Heart right ventricle (tissue), 16 donors: Measurements from ENCODE around the gene FOXR1. TPM values are rescaled to one million over a fixed set of nuclear protein-coding genes. Genes with fewer than 3 reads are reported as not detected.

Source experiments
- ATAC-seq, 8 donors: fragments of 200-7000 bp; cut with Tn5 transposase; one replicate each; pipeline ENCODE4 v1.9.1; 2020; ENCODE audit warnings: mild to moderate bottlenecking in 8 of 8, moderate library complexity in 8 of 8, moderate number of reproducible peaks in 1 of 8
- DNase-seq, 2 donors: peaks; one replicate each; pipeline ENCODE4 v3.0.0-alpha.2; 2020
- H3K27ac ChIP-seq, 10 donors: fragments of 200-600 bp; sonication (generic) in 2 of 10; one replicate each; pipeline versions ENCODE4 v1.5.0 to v1.8.0; 2020 to 2022; ENCODE audit warnings: mild to moderate bottlenecking in 3 of 10
- H3K27me3 ChIP-seq, 7 donors: fragments of 200-600 bp; one replicate each; pipeline ENCODE4 v1.8.0; 2021 to 2022; ENCODE audit warnings: mild to moderate bottlenecking in 2 of 7
- H3K36me3 ChIP-seq, 9 donors: fragments of 200-600 bp; sonication (generic) in 1 of 9; one replicate each; pipeline versions ENCODE4 v1.5.0 to v1.8.0; 2020 to 2022; ENCODE audit warnings: mild to moderate bottlenecking in 2 of 9
- H3K4me1 ChIP-seq, 9 donors: fragments of 200-600 bp; sonication (generic) in 1 of 9; one replicate each; pipeline versions ENCODE4 v1.5.0 to v1.8.0; 2020 to 2022; ENCODE audit warnings: mild to moderate bottlenecking in 4 of 9
- H3K4me3 ChIP-seq, 10 donors: fragments of 200-600 bp; sonication (generic) in 2 of 10; one replicate each; pipeline versions ENCODE4 v1.5.0 to v1.8.0; 2020 to 2022; ENCODE audit warnings: mild to moderate bottlenecking in 7 of 10, moderate library complexity in 2 of 10
- H3K9me3 ChIP-seq, 11 donors: fragments of 200-600 bp in 10 of 11; sonication (generic) in 2 of 11; one replicate each; pipeline versions ENCODE4 v1.5.0 to v1.8.0; 2013 to 2022; ENCODE audit warnings: mild to moderate bottlenecking in 2 of 11, control low read depth in 1 of 11, moderate library complexity in 1 of 11
- WGBS, 2 donors: extraction: QIAGEN DNeasy Blood & Tissue Kit; methylation state at CpG; one replicate each; pipeline ENCODE4 v1.1.7; 2013; ENCODE audit warnings: inconsistent platforms in 1 of 2; 5-methylcytosine and 5-hydroxymethylcytosine counted together
- intact Hi-C, 10 donors: fragments of 100-400 bp; cut with DNase I; formaldehyde crosslinking; loops; one replicate each; pipeline versions ENCODE4 v1.11.1 to v1.14.2; 2022
- polyA plus RNA-seq, 2 donors: library from polyadenylated mRNA; stranded (reverse); fragments of 200-250 nt; gene quantifications; one replicate each; pipeline ENCODE4 v1.2.3, GENCODE V29; 2013
- total RNA-seq, 10 donors: library from RNA; stranded (reverse); fragmentation: NEBNext Ultra II Directional in 3 of 10; extraction: Animal tissue kit (Norgen Biotek cat#: 25700) in 3 of 10; gene quantifications; one replicate each; pipeline versions ENCODE4 v1.2.1 to v1.2.4, GENCODE V29; 2021 to 2023
- TF ChIP-seq, protein P1 (sequence below), 9 donors: fragments of 200-600 bp; sonication (generic) in 2 of 9; IDR thresholded peaks; one replicate each; pipeline versions ENCODE4 v1.5.0 to v1.8.0; 2021 to 2022; ENCODE audit warnings: antibody characterized with exemption in 9 of 9, mild to moderate bottlenecking in 5 of 9, moderate library complexity in 1 of 9
- donor health status: Arrhythmogenic right ventricular cardiomyopathy.
- donor health status: ischemic (EF 13 %, LVEDD 7.1; RV severe dilation, severe dysfunction).
- donor health status: healthy with polysubstance abuse.
- donor health status: DM: no; HTN: yes; CAD: no.
- donor health status: DM: no; HTN: no; CAD: no.
- donor health status: ischemic (EF 25% LVEDD 6.9; RV normal size, moderate dysfunction).
- donor health status: ischemic (EF 25% LVEDD 5.7; RV mildly dilated, moderate dysfunction).
- donor health status: healthy.
- donor health status: DM: yes; HTN: yes; CAD: no.
- donor health status: Ischemic cardiomyopathy.
- donor health status: ischemic (EF 35%, LVEDD 5.7; RV mildly dilated, moderate dysfunction).
- donor health status: nonischemic (EF 11% LVEDD 7.7; RV severe dilation, severe dysfunction).
- donor health status: DM: yes; HTN: yes; CAD: no.
- donor health status: PGD.
- donor health status: ischemic (EF 29% LVEDD 5.4; RV normal size, mild dysfunction).
- donor health status: nonischemic (EF 23%, LVEDD 6.1; RV moderate dilation, normal function).

The FOXR1 gene
- total and polyA plus RNA-seq, 12 donors, result not detected

DNA sequence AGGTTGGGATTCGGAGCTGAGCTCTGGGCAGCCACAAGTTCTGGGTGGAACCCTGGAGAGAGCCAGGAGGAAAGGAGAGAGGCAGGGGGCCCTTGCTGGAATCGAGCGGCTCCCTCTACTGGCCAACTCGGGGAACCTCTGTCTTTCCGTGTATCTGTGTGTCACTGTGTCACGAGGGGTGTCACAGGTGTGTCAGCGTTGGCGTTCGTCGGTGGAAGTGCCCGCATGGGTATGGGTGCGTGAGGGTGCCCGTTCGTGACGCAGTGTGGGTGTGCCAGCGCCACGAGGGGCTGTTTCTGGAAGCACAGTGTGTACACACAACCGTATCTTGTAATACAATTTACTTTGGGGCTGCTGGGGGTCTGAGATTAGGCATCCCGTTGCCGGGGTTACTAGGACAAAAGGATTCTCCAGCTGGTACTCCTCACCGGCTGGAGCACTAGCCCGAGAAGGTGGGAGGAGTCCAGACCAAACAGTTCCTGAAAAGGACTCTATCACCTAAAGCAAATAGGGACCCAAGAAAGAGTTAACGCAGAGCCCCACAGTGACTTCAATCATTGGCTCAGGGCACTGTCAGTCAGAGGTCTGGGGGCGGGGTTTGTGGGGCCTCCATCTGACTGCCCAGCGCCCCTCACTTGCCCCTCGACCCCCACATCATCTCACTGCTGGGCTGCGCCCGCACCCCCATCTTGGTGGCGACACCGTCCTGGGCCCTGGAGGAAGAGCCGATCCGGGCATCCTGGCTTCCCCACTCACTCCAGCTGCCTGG, 43.3 kb upstream of the FOXR1 start:
- WGBS, 2 donors, result 0% methylated on average over 32 of the region's 32 CpGs
- TF ChIP-seq, protein P1, sequence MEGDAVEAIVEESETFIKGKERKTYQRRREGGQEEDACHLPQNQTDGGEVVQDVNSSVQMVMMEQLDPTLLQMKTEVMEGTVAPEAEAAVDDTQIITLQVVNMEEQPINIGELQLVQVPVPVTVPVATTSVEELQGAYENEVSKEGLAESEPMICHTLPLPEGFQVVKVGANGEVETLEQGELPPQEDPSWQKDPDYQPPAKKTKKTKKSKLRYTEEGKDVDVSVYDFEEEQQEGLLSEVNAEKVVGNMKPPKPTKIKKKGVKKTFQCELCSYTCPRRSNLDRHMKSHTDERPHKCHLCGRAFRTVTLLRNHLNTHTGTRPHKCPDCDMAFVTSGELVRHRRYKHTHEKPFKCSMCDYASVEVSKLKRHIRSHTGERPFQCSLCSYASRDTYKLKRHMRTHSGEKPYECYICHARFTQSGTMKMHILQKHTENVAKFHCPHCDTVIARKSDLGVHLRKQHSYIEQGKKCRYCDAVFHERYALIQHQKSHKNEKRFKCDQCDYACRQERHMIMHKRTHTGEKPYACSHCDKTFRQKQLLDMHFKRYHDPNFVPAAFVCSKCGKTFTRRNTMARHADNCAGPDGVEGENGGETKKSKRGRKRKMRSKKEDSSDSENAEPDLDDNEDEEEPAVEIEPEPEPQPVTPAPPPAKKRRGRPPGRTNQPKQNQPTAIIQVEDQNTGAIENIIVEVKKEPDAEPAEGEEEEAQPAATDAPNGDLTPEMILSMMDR (IDR thresholded peaks at IDR 0.05), result peak; percentile 83 to 97 (median 94)
- intact Hi-C loops, result loop anchor here in 6 of 10 donors (1.0 to 5.0 kb wide), 6 partner anchors 19 to 238 kb away; partner anchors contain the start of gene DDX6 (in 3 of the 6)
- peak; percentile 73 to 86 (median 81) for ATAC-seq
- Histone ChIP-seq H3K27me3 (no peaks in the 10 kb centered on the region), H3K36me3 (no peaks in the 10 kb centered on the region), H3K4me1 (peaks cover 12 to 49% (median 37%) of the 10 kb centered on the region in 9 donors), H3K9me3 (no peaks in the 10 kb centered on the region), H3K4me3 (peak overlapping the region; percentile 55 to 90 (median 76)), H3K27ac (peak overlapping the region; percentile 94 to 100 (median 97))
- peak; percentile 89 to 94 for DNase-seq

DNA sequence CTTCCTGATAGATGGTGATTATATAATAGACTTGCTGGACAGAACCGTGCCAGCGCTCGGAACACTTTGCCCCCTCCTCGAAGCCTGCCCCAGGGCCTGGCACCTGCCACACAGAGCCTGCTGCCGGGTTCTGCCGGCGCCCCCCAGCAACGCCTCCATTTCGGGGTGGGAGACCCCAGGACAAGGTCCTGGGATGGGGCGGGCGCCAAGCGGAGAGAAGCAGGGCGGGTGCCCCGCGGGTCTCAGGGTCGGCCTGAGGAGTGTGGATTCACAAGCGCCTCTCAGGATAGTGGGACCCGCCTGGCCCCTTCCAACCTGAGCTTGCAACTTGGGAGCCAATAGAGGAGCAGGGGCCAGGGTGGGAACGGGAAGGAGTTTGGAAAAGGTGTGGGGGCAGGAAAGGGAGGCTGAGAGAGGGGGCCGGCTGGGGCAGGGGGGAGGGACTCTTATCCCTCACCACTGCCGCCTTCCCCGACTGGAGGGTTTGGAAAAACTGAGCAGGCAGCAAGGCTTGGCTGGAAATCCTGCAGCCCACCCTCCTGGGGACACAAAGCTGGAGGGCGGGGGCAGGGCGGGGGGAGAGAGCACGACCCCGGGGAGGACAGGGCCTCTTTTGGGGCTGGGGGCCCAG, 42.6 kb upstream of the FOXR1 start:
- DNase-seq (peak; percentile 65 to 78), ATAC-seq (peak; percentile 30 to 78 (median 66))
- H3K27ac ChIP-seq, result peak overlapping the region; percentile 94 to 100 (median 97)
- TF ChIP-seq, protein P1 (IDR thresholded peaks at IDR 0.05), result no peak
- peak overlapping the region; percentile 55 to 90 (median 76) for H3K4me3 ChIP-seq
- intact Hi-C loops, result loop anchor here in 7 of 10 donors (1.0 to 5.0 kb wide), 6 partner anchors 20 to 239 kb away; partner anchors contain the start of gene DDX6 (in 3 of the 7)
- 1% methylated on average over 26 of the region's 26 CpGs for WGBS, 2 donors
- H3K9me3 ChIP-seq, result no peaks in the 10 kb centered on the region
- no peaks in the 10 kb centered on the region for H3K27me3 ChIP-seq
- no peaks in the 10 kb centered on the region for H3K36me3 ChIP-seq
- peaks cover 10 to 49% (median 36%) of the 10 kb centered on the region in 9 donors for H3K4me1 ChIP-seq

DNA sequence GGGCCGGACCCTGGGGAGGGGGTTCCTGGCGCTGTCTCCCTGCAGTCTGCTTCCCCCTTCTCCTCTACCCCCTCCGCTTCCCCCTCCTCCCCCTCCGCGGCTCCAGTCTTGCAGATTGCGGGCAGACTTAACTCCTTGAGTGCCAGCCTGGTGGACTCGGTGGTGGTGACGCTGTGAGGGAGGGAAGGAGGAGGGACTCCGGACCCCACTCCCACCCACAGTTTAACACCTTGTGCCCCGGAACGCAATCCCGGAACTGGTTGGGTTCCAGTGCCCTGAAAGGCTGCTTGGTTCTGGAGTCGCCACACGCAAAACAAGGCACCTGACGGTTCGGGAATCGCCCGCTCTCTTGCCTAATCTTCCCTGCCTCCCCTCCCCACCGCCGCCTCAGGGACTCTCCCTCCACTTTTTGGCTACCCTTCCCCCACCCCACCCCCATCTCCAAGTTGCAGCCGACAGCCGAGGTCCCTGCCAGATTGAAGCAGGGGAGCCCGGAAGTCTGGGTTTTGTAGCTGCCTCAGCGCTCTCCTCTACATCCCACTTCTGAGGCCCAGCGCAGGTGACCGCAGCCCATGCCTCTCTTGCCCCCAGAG, 42.0 kb upstream of the FOXR1 start:
- no peaks in the 10 kb centered on the region for H3K27me3 ChIP-seq
- ATAC-seq (peak; percentile 41 to 75 (median 56)), DNase-seq (peak; percentile 82 to 91)
- no peaks in the 10 kb centered on the region for H3K9me3 ChIP-seq
- TF ChIP-seq, protein P1 (IDR thresholded peaks at IDR 0.05), result no peak
- H3K4me1 ChIP-seq, result peaks cover 9 to 47% (median 33%) of the 10 kb centered on the region in 9 donors
- H3K36me3 ChIP-seq, result no peaks in the 10 kb centered on the region
- peak overlapping the region; percentile 19 to 90 (median 76) for H3K4me3 ChIP-seq
- intact Hi-C loops, result loop anchor here in 9 of 10 donors (1.0 to 10.0 kb wide), 9 partner anchors 21 to 239 kb away; partner anchors contain the start of gene DDX6 (in 4 of the 9)
- H3K27ac ChIP-seq, result peak overlapping the region; percentile 94 to 100 (median 97)
- WGBS, 2 donors, result 0 to 1% methylated on average over 13 to 23 of the region's 26 CpGs
